Measurements from ENCODE around the gene HEATR5B. TPM values are rescaled to one million over a fixed set of nuclear protein-coding genes. Genes with fewer than 3 reads are reported as not detected.

HEATR5B gene
- total and polyA plus RNA-seq, 2 of the 4 experiments (the other 2 are of a cell fraction): 8.3 to 17.9 TPM

GRCh38 chr2:37104178-37104577 is 20.0 kb upstream of the HEATR5B start:
- Histone ChIP-seq H3K18ac (ENCODE audit: low read depth, low read length) (no peak overlapping the region), H4K8ac (ENCODE audit: low read depth in 2 of 2, low read length in 2 of 2) (no peak overlapping the region), H3K4me2 (ENCODE audit: low read depth, low read length) (no peak overlapping the region), H2BK15ac (ENCODE audit: low read depth, low read length) (no peak overlapping the region), H3K27me3 (ENCODE audit: control insufficient read depth, insufficient read depth, low read length) (no peaks in the 10 kb centered on the region), H4K20me1 (ENCODE audit: insufficient read depth, low read length) (no peaks in the 10 kb centered on the region), H2BK5ac (ENCODE audit: low read depth, low read length, poor library complexity, severe bottlenecking) (no peak overlapping the region), H3K4ac (ENCODE audit: low read depth, low read length) (no peak overlapping the region), H3K36me3 (ENCODE audit: control insufficient read depth, insufficient read depth, low read length) (peaks cover 18% of the 10 kb centered on the region), H3K9me1 (ENCODE audit: insufficient read depth, low read length) (no peaks in the 10 kb centered on the region; the same call in 1 of the 2 replicates), H3K4me1 (ENCODE audit: control insufficient read depth, insufficient read depth, low read length) (no peaks in the 10 kb centered on the region), H4K91ac (ENCODE audit: insufficient read depth, low read depth, low read length) (no peak overlapping the region), H3K14ac (replicated peaks; ENCODE audit: low read depth, low read length) (no peak overlapping the region), H3K56ac (ENCODE audit: extremely low read depth, insufficient read depth, low read length) (no peak overlapping the region), H3K4me3 (ENCODE audit: insufficient read depth, low read depth, low read length) (no peak overlapping the region), H3K79me1 (ENCODE audit: low read depth in 1 of 2, low read length in 2 of 2) (no peaks in the 10 kb centered on the region), H2AK9ac (replicated peaks; ENCODE audit: low read depth, low read length, poor library complexity) (no peak overlapping the region), H3K27ac (ENCODE audit: insufficient read depth, low read length) (no peak overlapping the region), H2AFZ (replicated peaks; ENCODE audit: low read length, poor library complexity) (no peak overlapping the region), H3K9me3 (ENCODE audit: control insufficient read depth, insufficient read depth, low read length) (no peaks in the 10 kb centered on the region), H2BK120ac (ENCODE audit: low read depth, low read length) (no peak overlapping the region), H3K23ac (ENCODE audit: low read depth, low read length) (no peak overlapping the region), H4K5ac (ENCODE audit: low read depth, low read length) (no peak overlapping the region), H2BK20ac (ENCODE audit: low read depth, low read length) (no peak overlapping the region), H2AK5ac (ENCODE audit: low read depth, low read length) (no peak overlapping the region), H3K9ac (ENCODE audit: low read depth, low read length) (no peak overlapping the region)
- POLR2A ChIA-PET (ENCODE audit: unreplicated experiment): no interaction called here
- ATAC-seq (ENCODE audit: low read depth): no peak; the same call in 1 of the 2 replicates
- intact Hi-C loops (cut with micrococcal nuclease): no loop called here
- in situ Hi-C loops (cut with MboI; ENCODE audit: low sequenced_read_pairs): no loop called here
- DNase-seq: no peak
- dilution Hi-C loops (cut with HindIII; ENCODE audit: low sequenced_read_pairs, unreplicated experiment): no loop called here
- CTCF ChIA-PET: interaction anchor here (1.0 kb wide), 1 partner anchor 12 kb away, joined by 3 read pairs; no protein-coding TSS in a partner anchor
- no peak for TF ChIP-seq RFX5 (IDR thresholded peaks at IDR 0.05; ENCODE audit: low read depth, low read length)
- no peak for TF ChIP-seq BHLHE40 (IDR thresholded peaks at IDR 0.05; ENCODE audit: low read depth, low read length)
- no peak for TF ChIP-seq MAZ (IDR thresholded peaks at IDR 0.05; ENCODE audit: borderline replicate concordance, low read depth, low read length)
- no peak for TF ChIP-seq POLR2A (IDR thresholded peaks at IDR 0.05; ENCODE audit: low read depth, low read length)
- TF ChIP-seq NFE2L2 (IDR thresholded peaks at IDR 0.05; ENCODE audit: low read depth, low read length): no peak
- no peak for TF ChIP-seq MAFK (IDR thresholded peaks at IDR 0.05; ENCODE audit: low read depth, low read length)
- no TSS peak for BruUV-seq (replicated peaks)
- no CpG with 5 or more reads among the region's 2 CpGs for WGBS, 2 experiments (ENCODE audit: extremely low coverage in 2 of 2, insufficient read length in 1 of 2)
